Coronary artery (tissue), 2 donors: ENCODE results near the gene TIMM10.

Source experiments
- DNase-seq: peaks from one replicate; pipeline ENCODE4 v3.0.0-alpha.2; 2017; ENCODE audit warnings: low spot score
- H3K27ac ChIP-seq, 2 donors: fragments of 200-600 bp; sonication (generic); one replicate each; pipeline ENCODE4 v1.5.1; 2016 to 2019
- H3K4me3 ChIP-seq: fragments of 200-600 bp; sonication (generic); 2 replicates; pipeline ENCODE4 v1.5.1; 2016; ENCODE audit warnings: mild to moderate bottlenecking, moderate library complexity
- CTCF ChIP-seq: fragments of 200-600 bp; sonication (generic); IDR thresholded peaks from one replicate; pipeline ENCODE4 v1.5.1; 2019; ENCODE audit warnings: antibody characterized with exemption

TIMM10 gene

GRCh38 chr11:57479021-57479663 is 51.4 kb downstream of the TIMM10 start:
- Histone ChIP-seq H3K27ac (no peak overlapping the region), H3K4me3 (no peak overlapping the region)
- no peak for DNase-seq
- TF ChIP-seq CTCF, result no peak
